A549 (cell line): ENCODE measurements around the gene SLC38A6.

Experiments
- CTCF ChIP-seq: fragments of >200 bp; sonication (Bioruptor Twin); formaldehyde crosslinking; IDR thresholded peaks from 3 replicates; pipeline ENCODE4 v1.5.1; 2016
- JUN ChIP-seq, 2 experiments: fragments of >200 bp; sonication (Bioruptor Twin); formaldehyde crosslinking; IDR thresholded peaks; 2 replicates in 1 of 2; 3 replicates in 1 of 2; pipeline ENCODE4 v1.6.1; 2016 to 2017
- JUNB ChIP-seq: fragments of >200 bp; sonication (Bioruptor Twin); formaldehyde crosslinking; IDR thresholded peaks from 2 replicates; pipeline ENCODE4 v1.6.1; 2016
- POLR2A ChIP-seq: IDR thresholded peaks from 2 replicates; pipeline ENCODE4 v1.6.1; 2012; ENCODE audit warnings: mild to moderate bottlenecking, low read length
- RAD21 ChIP-seq, 2 experiments: fragments of >200 bp in 1 of 2; sonication (Bioruptor Twin) in 1 of 2; formaldehyde crosslinking in 1 of 2; IDR thresholded peaks in 1 of 2; conservative IDR thresholded peaks in 1 of 2; 2 replicates in 1 of 2; 3 replicates in 1 of 2; pipeline ENCODE4 v1.6.1; 2012 to 2018; ENCODE audit warnings: inconsistent platforms in 1 of 2
- ZNF302 ChIP-seq: fragments of 250-450 bp; sonication (Bioruptor Pico); IDR thresholded peaks from 2 replicates; pipeline ENCODE4 v1.9.0; 2021; ENCODE audit warnings: inconsistent platforms, mild to moderate bottlenecking, moderate library complexity
- TF ChIP-seq, protein P1 (sequence below): fragments of 250-450 bp; sonication (Bioruptor Pico); IDR thresholded peaks from 2 replicates; pipeline ENCODE4 v1.5.0; 2021; ENCODE audit warnings: mild to moderate bottlenecking, moderate library complexity, borderline replicate concordance

DNA sequence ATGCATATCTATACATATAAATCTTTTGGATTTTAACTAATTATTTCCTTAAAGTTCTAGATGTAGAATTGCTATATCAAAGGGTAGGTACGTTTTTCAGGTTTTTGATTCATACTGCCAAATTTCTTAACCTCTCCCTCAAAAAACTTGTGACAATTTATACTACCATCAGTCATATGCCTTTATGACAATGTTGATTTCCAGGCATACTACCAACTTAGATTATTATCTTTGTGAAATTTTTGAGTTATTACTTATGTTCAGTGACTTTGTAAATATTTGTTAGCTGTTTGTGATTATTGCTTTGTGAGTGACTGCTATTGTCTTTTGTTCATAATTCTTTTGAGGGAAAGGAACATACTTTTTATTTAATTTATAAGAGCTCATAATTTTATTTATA is 107.0 kb downstream of the SLC38A6 start:
- TF ChIP-seq POLR2A (no peak), JUN (IDR thresholded peaks at IDR 0.05) (no peak), CTCF (no peak), JUNB (no peak), RAD21 (conservative IDR thresholded peaks at IDR 0.05 in 1 of 2, IDR thresholded peaks at IDR 0.05 in 1 of 2) (no peak), ZNF302 (CRISPR knock-in tag) (no peak)
- TF ChIP-seq, protein P1, sequence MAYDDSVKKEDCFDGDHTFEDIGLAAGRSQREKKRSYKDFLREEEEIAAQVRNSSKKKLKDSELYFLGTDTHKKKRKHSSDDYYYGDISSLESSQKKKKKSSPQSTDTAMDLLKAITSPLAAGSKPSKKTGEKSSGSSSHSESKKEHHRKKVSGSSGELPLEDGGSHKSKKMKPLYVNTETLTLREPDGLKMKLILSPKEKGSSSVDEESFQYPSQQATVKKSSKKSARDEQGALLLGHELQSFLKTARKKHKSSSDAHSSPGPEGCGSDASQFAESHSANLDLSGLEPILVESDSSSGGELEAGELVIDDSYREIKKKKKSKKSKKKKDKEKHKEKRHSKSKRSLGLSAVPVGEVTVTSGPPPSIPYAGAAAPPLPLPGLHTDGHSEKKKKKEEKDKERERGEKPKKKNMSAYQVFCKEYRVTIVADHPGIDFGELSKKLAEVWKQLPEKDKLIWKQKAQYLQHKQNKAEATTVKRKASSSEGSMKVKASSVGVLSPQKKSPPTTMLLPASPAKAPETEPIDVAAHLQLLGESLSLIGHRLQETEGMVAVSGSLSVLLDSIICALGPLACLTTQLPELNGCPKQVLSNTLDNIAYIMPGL (CRISPR knock-in tag) = no peak
